GM21515 (cell line): Measurements from ENCODE around the gene SYT3.
"Not testable (repeated sequence)": the region's sequence is repeated elsewhere in the genome, so short reads cannot be mapped to it uniquely, and the experiment has no call there.

Experiments
- ATAC-seq: cut with Tn5 transposase; IDR thresholded peaks from one replicate; pipeline ENCODE4 v1.9.1; 2021; ENCODE audit not compliant: unreplicated experiment

SYT3 gene

GRCh38 chr19:50604264-50605073 lies 35.2 kb downstream of the SYT3 start:
- not testable (repeated sequence) for ATAC-seq

- no peak for ATAC-seq
Observed at GRCh38 chr19:50602935-50603334, 36.7 kb downstream of the SYT3 start.

GRCh38 chr19:50602496-50602895 lies 37.2 kb downstream of the SYT3 start:
- ATAC-seq, result no peak

- no peak for ATAC-seq
Observed at GRCh38 chr19:50602089-50602422, 37.6 kb downstream of the SYT3 start.

GRCh38 chr19:50601407-50602088 lies 38.1 kb downstream of the SYT3 start:
- ATAC-seq, result no peak

- ATAC-seq, result no peak
Observed at GRCh38 chr19:50599427-50599826, 40.3 kb downstream of the SYT3 start.

- no peak for ATAC-seq
Observed at GRCh38 chr19:50590191-50590590, 49.5 kb downstream of the SYT3 start.

- not testable (repeated sequence) for ATAC-seq
Observed at GRCh38 chr19:50581795-50582660, 57.7 kb downstream of the SYT3 start.

GRCh38 chr19:50580970-50581634 lies 58.6 kb downstream of the SYT3 start:
- ATAC-seq, result no peak

- ATAC-seq, result no peak
Observed at GRCh38 chr19:50580240-50580639, 59.4 kb downstream of the SYT3 start.

- not testable (repeated sequence) for ATAC-seq
Observed at GRCh38 chr19:50576769-50577168, 62.9 kb downstream of the SYT3 start.

GRCh38 chr19:50573741-50574461 lies 65.8 kb downstream of the SYT3 start:
- ATAC-seq, result no peak
